Small intestine (tissue), 7 donors: ENCODE measurements around the gene SETBP1. TPM values are rescaled to one million over a fixed set of nuclear protein-coding genes. Genes with fewer than 3 reads are reported as not detected.

Experiments used
- DNase-seq, 2 donors: peaks; one replicate each; pipeline versions ENCODE4 v3.0.0 to v3.0.0-alpha.2; 2013
- FAIRE-seq: peaks from 2 replicates; lab custom pipeline; 2012; peaks lifted over from hg19 to GRCh38; lab: Jason Lieb, UNC
- H3K27ac ChIP-seq, 3 donors: one replicate each; pipeline ENCODE4 v1.5.1; 2013; ENCODE audit warnings: low read length in 2 of 3, mild to moderate bottlenecking in 2 of 3, control low read depth in 1 of 3, inconsistent platforms in 1 of 3, low read depth in 1 of 3, moderate library complexity in 1 of 3
- H3K27me3 ChIP-seq, 3 donors: one replicate each; pipeline ENCODE4 v1.6.1; 2013; ENCODE audit warnings: low read length in 3 of 3, inconsistent platforms in 1 of 3; ENCODE audit not compliant: control insufficient read depth in 3 of 3, insufficient read depth in 3 of 3
- H3K36me3 ChIP-seq, 3 donors: one replicate each; pipeline ENCODE4 v1.6.1; 2013; ENCODE audit warnings: low read length in 3 of 3, inconsistent platforms in 1 of 3, low read depth in 1 of 3, mild to moderate bottlenecking in 1 of 3, moderate library complexity in 1 of 3; ENCODE audit not compliant: control insufficient read depth in 3 of 3, insufficient read depth in 2 of 3
- H3K4me1 ChIP-seq, 3 donors: one replicate each; pipeline ENCODE4 v1.6.1; 2013; ENCODE audit warnings: low read length in 2 of 3, inconsistent platforms in 1 of 3, low read depth in 1 of 3, mild to moderate bottlenecking in 1 of 3, moderate library complexity in 1 of 3; ENCODE audit not compliant: control insufficient read depth in 3 of 3, insufficient read depth in 2 of 3
- H3K4me3 ChIP-seq, 3 donors: one replicate each; pipeline ENCODE4 v1.5.1; 2013; ENCODE audit warnings: low read length in 3 of 3, control low read depth in 1 of 3, inconsistent platforms in 1 of 3, low read depth in 1 of 3, mild to moderate bottlenecking in 1 of 3, moderate library complexity in 1 of 3
- H3K9me3 ChIP-seq, 2 donors: one replicate each; pipeline ENCODE4 v1.6.1; 2013; ENCODE audit warnings: low read depth in 1 of 2, low read length in 1 of 2; ENCODE audit not compliant: control insufficient read depth in 2 of 2, insufficient read depth in 1 of 2
- WGBS, 3 donors: extraction: QIAGEN DNeasy Blood & Tissue Kit; methylation state at CpG; one replicate each; pipeline ENCODE4 v1.1.7; 2013; 5-methylcytosine and 5-hydroxymethylcytosine counted together
- polyA plus RNA-seq, 4 donors: library from polyadenylated mRNA; stranded (reverse) in 3 of 4; unstranded in 1 of 4; fragments of 200-250 nt in 3 of 4; fragments of 120-200 nt in 1 of 4; gene quantifications; one replicate each; pipeline versions ENCODE4 v1.2.1 to v1.2.3, GENCODE V29; 2013
- donor health status: healthy with polysubstance abuse.
- donor health status: control.
- donor health status: control.
- donor health status: Bipolar disorder and iron deficiency.
- donor health status: healthy.

The SETBP1 gene
- polyA plus RNA-seq, 4 donors: 0.54 to 5.8 (median 1.8) TPM; not detected in 1

GRCh38 chr18:44758861-44759631 lies 78.4 kb downstream of the SETBP1 start:
- peaks cover 0 to 18% (median 1%) of the 10 kb centered on the region in 3 donors for H3K4me1 ChIP-seq
- H3K27ac ChIP-seq: peak overlapping the region in 2 of 3 donors; percentile 11 to 76
- FAIRE-seq (no peak), DNase-seq (peak; percentile 12 to 46)
- WGBS, 3 donors: 63 to 83% (median 65%) methylated on average over 12 of the region's 12 CpGs
- H3K9me3 ChIP-seq: no peaks in the 10 kb centered on the region
- H3K4me3 ChIP-seq: no peak overlapping the region
- H3K27me3 ChIP-seq: no peaks in the 10 kb centered on the region
- peaks cover 0 to 2% (median 0%) of the 10 kb centered on the region in 3 donors for H3K36me3 ChIP-seq

GRCh38 chr18:44759925-44760342 lies 79.2 kb downstream of the SETBP1 start:
- DNase-seq (peak in 1 of 2 donors; percentile 38), FAIRE-seq (no peak)
- peaks cover 0 to 18% (median 2%) of the 10 kb centered on the region in 3 donors for H3K4me1 ChIP-seq
- H3K4me3 ChIP-seq: no peak overlapping the region
- H3K27me3 ChIP-seq: no peaks in the 10 kb centered on the region
- no peaks in the 10 kb centered on the region for H3K9me3 ChIP-seq
- H3K27ac ChIP-seq: peak overlapping the region in 2 of 3 donors; percentile 8 to 12
- peaks cover 0 to 2% (median 0%) of the 10 kb centered on the region in 3 donors for H3K36me3 ChIP-seq
- 60 to 88% (median 68%) methylated on average over 1 of the region's 1 CpG for WGBS, 3 donors

GRCh38 chr18:44761812-44762211 lies 81.1 kb downstream of the SETBP1 start:
- Histone ChIP-seq H3K9me3 (no peaks in the 10 kb centered on the region), H3K4me3 (no peak overlapping the region), H3K36me3 (peaks cover 0 to 2% (median 0%) of the 10 kb centered on the region in 3 donors), H3K27ac (no peak overlapping the region), H3K27me3 (no peaks in the 10 kb centered on the region), H3K4me1 (peaks cover 0 to 18% (median 2%) of the 10 kb centered on the region in 3 donors)
- no peak for DNase-seq
- WGBS, 3 donors: 41 to 73% (median 50%) methylated on average over 3 of the region's 3 CpGs
- FAIRE-seq: no peak

GRCh38 chr18:44763327-44763726 lies 82.6 kb downstream of the SETBP1 start:
- Histone ChIP-seq H3K4me3 (no peak overlapping the region), H3K27ac (no peak overlapping the region), H3K27me3 (no peaks in the 10 kb centered on the region), H3K9me3 (no peaks in the 10 kb centered on the region), H3K4me1 (peaks cover 0 to 18% (median 2%) of the 10 kb centered on the region in 3 donors), H3K36me3 (peaks cover 0 to 2% (median 0%) of the 10 kb centered on the region in 3 donors)
- 95 to 97% (median 96%) methylated on average over 8 of the region's 8 CpGs for WGBS, 3 donors
- no peak for FAIRE-seq
- DNase-seq: no peak

- Histone ChIP-seq H3K4me1 (peaks cover 0 to 7% (median 2%) of the 10 kb centered on the region in 3 donors), H3K27ac (no peak overlapping the region), H3K4me3 (no peak overlapping the region), H3K27me3 (no peaks in the 10 kb centered on the region), H3K9me3 (no peaks in the 10 kb centered on the region), H3K36me3 (peaks cover 0 to 2% (median 0%) of the 10 kb centered on the region in 3 donors)
- DNase-seq (no peak), FAIRE-seq (no peak)
- whole genome bisulfite sequencing, 3 donors: 90 to 100% (median 90%) methylated on average over 3 of the region's 3 CpGs
Measured at GRCh38 chr18:44764863-44765262, 84.2 kb downstream of the SETBP1 start.

- Histone ChIP-seq H3K36me3 (peaks cover 0 to 2% (median 0%) of the 10 kb centered on the region in 3 donors), H3K27ac (no peak overlapping the region), H3K9me3 (no peaks in the 10 kb centered on the region), H3K4me1 (peaks cover 0 to 6% (median 2%) of the 10 kb centered on the region in 3 donors), H3K27me3 (no peaks in the 10 kb centered on the region), H3K4me3 (no peak overlapping the region)
- WGBS, 3 donors: 62 to 91% (median 88%) methylated on average over 3 of the region's 3 CpGs
- FAIRE-seq (no peak), DNase-seq (no peak)
Measured at GRCh38 chr18:44765456-44765855, 84.8 kb downstream of the SETBP1 start.

GRCh38 chr18:44766450-44766849 lies 85.8 kb downstream of the SETBP1 start:
- H3K9me3 ChIP-seq: no peaks in the 10 kb centered on the region
- FAIRE-seq (no peak), DNase-seq (no peak)
- no peak overlapping the region for H3K4me3 ChIP-seq
- no peaks in the 10 kb centered on the region for H3K27me3 ChIP-seq
- WGBS, 3 donors: 85 to 93% (median 91%) methylated on average over 2 of the region's 2 CpGs
- peaks cover 0 to 2% (median 0%) of the 10 kb centered on the region in 3 donors for H3K36me3 ChIP-seq
- H3K27ac ChIP-seq: no peak overlapping the region
- peaks cover 0 to 15% (median 2%) of the 10 kb centered on the region in 3 donors for H3K4me1 ChIP-seq

- 93 to 94% (median 94%) methylated on average over 4 of the region's 4 CpGs for WGBS, 3 donors
- DNase-seq: no peak
Measured at GRCh38 chr18:44767807-44768206, 87.1 kb downstream of the SETBP1 start.

More at GRCh38 chr18:44767807-44768206, 87.1 kb downstream of the SETBP1 start:
- Histone ChIP-seq H3K4me1 (peaks cover 0 to 19% (median 4%) of the 10 kb centered on the region in 3 donors), H3K9me3 (no peaks in the 10 kb centered on the region), H3K4me3 (no peak overlapping the region), H3K27ac (no peak overlapping the region), H3K36me3 (no peaks in the 10 kb centered on the region), H3K27me3 (no peaks in the 10 kb centered on the region)
- FAIRE-seq: no peak
